Epithelial cell of esophagus (primary cell): ENCODE results near the gene MTMR6.

Experiments used
- DNase-seq: peaks from one replicate; pipeline ENCODE4 v3.0.0; 2010; ENCODE audit warnings: low read depth
- H3K4me3 ChIP-seq: 2 replicates; pipeline ENCODE4 v1.5.1; 2011; ENCODE audit warnings: mild to moderate bottlenecking, low read length, control low read depth
- TF ChIP-seq, protein P1 (sequence below): IDR thresholded peaks from 2 replicates; pipeline ENCODE4 v1.5.1; 2011; ENCODE audit warnings: low read depth, mild to moderate bottlenecking, low read length, control low read depth, inconsistent platforms; ENCODE audit not compliant: insufficient read depth; ENCODE audit errors: missing control alignments

Gene MTMR6

DNA sequence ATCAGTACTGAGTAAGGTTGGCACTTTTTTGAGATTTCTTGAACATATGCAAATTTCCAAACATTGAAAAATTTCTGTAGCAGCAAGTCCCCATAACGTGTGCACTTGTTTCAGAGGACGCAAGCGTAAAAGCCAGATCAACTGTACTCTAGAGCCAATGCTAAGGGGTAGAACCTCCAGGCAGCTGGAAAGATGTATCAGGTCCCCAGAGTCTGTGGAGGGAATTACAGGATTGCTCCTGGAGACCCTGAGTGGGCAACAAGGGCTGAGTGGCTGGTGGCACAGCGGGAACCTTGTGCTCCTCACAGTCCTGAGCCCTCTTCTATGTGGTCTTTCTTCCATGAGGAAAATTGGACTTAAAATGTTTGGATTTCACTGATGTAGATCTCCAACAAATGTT lies 61.3 kb downstream of the MTMR6 start:
- DNase-seq, result no peak
- TF ChIP-seq, protein P1, sequence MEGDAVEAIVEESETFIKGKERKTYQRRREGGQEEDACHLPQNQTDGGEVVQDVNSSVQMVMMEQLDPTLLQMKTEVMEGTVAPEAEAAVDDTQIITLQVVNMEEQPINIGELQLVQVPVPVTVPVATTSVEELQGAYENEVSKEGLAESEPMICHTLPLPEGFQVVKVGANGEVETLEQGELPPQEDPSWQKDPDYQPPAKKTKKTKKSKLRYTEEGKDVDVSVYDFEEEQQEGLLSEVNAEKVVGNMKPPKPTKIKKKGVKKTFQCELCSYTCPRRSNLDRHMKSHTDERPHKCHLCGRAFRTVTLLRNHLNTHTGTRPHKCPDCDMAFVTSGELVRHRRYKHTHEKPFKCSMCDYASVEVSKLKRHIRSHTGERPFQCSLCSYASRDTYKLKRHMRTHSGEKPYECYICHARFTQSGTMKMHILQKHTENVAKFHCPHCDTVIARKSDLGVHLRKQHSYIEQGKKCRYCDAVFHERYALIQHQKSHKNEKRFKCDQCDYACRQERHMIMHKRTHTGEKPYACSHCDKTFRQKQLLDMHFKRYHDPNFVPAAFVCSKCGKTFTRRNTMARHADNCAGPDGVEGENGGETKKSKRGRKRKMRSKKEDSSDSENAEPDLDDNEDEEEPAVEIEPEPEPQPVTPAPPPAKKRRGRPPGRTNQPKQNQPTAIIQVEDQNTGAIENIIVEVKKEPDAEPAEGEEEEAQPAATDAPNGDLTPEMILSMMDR, result no peak
- no peak overlapping the region for H3K4me3 ChIP-seq

DNA sequence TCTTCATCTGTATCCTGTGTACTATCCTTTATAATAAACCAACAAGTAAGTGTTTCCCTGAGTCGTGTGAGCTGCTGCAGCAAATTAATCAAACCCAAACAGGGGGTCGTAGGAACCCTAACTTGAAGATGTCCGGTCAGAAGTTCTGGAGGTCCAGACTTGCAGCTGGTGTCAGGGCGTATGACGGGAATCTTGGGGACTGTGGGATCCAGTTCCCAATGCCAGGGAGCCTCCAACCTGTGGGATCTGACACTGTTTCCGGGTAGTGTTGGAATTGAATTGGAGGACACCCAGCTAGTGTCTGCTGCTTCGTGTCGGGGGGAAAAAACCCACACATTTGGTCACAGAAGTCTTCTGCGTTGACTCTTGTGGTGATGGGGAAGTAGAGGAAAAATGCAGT lies 63.1 kb downstream of the MTMR6 start:
- TF ChIP-seq, protein P1, result no peak
- H3K4me3 ChIP-seq, result no peak overlapping the region
- DNase-seq, result no peak

- DNase-seq, result no peak
- H3K4me3 ChIP-seq, result no peak overlapping the region
These were observed 64.5 kb downstream of the MTMR6 start for GRCh38 chr13:25222740-25223139.

GRCh38 chr13:25218019-25218418 lies 69.3 kb downstream of the MTMR6 start:
- no peak overlapping the region for H3K4me3 ChIP-seq
- DNase-seq, result no peak
- TF ChIP-seq, protein P1, result no peak

More at GRCh38 chr13:25222740-25223139, 64.5 kb downstream of the MTMR6 start:
- TF ChIP-seq, protein P1, result no peak

GRCh38 chr13:25217023-25217885 lies 70.0 kb downstream of the MTMR6 start:
- H3K4me3 ChIP-seq, result no peak overlapping the region
- DNase-seq, result peak; percentile 76
- TF ChIP-seq, protein P1, result no peak

- no peak for DNase-seq
- no peak overlapping the region for H3K4me3 ChIP-seq
- TF ChIP-seq, protein P1, result no peak
These were observed 72.1 kb downstream of the MTMR6 start for GRCh38 chr13:25215253-25215575.
